Stimulated activated CD4-positive, alpha-beta T cell treated with anti-CD3 and anti-CD28 coated beads, Interleukin-2, amount 100 ng/mL, for 48 hours (primary cell): Measurements from ENCODE around the gene CIRBP.
"Not testable (repeated sequence)": the region's sequence is repeated elsewhere in the genome, so short reads cannot be mapped to it uniquely, and the experiment has no call there.

Experiments
- DNase-seq, 2 donors: peaks; one replicate each; pipeline ENCODE4 v3.0.0-alpha.2; 2020

The CIRBP gene

DNA sequence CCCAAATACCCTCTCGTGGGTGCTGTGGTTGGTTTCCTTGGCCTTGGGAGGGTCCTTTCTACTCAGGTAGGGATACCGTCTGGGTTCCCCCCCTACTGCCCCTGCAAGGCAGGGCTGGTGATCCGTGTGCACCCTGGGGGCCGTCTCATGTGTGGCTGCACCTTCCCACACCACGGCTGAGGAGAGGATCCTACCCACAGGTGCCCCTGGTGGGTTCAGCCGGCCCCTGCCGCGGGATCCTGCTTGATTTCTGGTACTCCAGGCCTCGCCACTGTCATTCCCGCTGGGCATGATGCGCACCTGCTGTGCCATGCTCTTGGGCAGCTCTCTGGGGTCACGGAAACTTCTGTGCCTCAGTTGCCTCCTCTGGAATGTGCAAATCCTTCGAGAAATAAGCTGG lies 47.3 kb downstream of the CIRBP start:
- DNase-seq: no peak

DNA sequence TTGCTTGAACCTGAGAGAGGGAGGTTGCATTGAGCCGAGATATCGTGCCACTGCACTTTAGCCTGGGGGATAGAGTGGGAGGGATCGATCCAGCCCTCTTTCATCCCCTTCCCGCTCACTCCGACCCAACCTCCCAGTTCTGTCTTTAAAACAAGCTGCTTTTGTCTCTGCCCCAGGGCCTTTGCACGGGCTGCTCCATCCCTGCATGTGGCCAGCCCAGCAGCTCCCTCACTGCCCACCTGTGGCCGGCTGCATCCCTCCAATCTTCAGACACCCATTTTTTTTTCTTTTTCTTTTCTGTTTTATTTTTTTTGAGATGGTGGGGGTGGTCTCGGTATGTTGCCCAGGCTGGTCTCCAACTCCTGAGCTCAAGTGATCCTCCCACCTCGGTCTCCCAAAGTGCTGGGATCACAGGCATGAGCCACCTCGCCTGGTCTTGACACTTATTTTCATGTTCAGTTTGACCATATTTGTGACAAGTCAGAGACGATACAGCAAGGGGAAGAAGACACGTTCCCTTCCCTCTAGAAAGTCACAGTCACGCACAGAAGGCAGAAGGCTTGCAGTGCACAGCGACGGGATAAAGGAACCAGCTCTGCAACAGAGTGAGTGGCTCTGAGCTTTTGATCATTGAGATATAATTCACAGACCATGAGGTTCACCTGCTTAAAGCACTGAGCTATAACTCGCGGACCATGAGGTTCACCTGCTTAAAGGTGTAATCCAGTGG lies 48.3 kb downstream of the CIRBP start:
- no peak for DNase-seq

DNA sequence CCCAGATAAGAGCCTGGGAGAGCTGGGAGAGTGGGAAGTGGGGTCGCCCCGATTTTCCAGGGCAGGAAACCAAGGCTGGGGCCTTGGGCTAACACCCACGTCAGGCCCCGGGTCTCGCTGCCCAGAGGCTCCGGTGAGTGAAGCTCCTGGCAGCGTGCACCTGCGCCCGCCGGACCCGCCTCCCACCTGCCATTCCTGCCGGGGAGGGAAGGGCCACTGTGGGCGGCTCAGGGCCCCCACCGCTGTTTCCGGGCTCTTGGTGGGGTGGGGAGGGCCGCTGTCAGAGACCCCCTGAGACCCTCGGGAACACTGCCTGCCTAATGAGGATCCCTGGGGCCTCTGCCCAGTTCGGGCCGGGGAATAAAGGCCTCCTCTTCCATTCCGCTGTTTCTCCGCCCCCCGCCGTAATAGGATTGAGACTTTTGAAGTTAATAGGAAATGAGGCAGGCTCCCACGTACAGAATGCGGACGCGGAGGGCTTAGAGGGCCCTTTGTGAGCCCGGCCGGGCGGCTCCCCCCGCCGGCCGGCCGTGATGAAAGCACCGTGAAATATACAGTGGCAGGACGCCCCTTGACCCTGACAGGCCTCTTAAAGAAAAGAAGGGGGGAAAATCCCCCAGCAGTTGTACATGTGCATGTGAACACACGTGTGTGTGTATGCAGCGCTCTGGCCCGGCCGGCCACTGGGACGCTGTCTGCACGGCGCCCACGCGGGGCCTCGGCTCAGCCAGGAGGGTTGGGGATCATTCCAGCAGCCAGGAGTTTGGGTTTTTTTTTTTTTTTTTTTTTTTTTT lies 49.7 kb downstream of the CIRBP start:
- DNase-seq: no peak

DNA sequence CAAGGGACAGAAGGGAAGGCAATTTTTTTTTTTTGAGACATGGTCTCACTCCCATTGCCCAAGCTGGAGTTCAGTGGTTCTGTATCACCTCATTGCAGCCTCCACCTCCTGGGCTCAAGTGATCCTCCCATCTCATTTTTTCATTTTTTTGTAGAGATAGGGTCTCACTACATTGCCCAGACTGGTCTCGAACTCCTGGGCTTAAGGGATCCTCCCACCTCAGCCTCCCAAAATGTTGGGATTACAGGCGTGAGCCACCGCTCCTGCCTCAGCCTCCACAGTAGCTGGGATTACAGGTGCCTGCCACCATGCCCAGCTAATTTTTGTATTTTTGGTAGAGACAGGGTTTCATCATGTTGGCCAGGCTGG lies 51.1 kb downstream of the CIRBP start:
- not testable (repeated sequence) for DNase-seq

DNA sequence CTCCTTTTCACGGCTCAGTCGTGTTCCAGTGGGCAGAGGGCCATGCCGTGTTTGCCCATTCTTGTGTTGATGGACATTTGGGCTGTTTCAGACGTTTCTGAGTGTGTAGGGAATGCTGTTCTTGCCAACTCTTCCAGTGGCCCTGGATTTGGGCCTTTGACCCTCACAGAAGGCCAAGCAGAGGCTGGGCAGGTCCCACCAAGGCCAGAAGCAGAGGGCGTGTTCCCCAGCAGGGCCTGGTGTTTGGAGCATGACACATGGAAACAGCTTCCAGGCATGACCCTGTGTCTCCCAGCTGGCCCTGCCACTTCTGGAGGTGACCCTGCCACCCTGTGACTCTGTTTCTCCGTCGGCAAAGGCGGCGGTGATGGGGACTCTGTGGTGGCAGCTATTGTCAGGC lies 52.4 kb downstream of the CIRBP start:
- DNase-seq: no peak

DNA sequence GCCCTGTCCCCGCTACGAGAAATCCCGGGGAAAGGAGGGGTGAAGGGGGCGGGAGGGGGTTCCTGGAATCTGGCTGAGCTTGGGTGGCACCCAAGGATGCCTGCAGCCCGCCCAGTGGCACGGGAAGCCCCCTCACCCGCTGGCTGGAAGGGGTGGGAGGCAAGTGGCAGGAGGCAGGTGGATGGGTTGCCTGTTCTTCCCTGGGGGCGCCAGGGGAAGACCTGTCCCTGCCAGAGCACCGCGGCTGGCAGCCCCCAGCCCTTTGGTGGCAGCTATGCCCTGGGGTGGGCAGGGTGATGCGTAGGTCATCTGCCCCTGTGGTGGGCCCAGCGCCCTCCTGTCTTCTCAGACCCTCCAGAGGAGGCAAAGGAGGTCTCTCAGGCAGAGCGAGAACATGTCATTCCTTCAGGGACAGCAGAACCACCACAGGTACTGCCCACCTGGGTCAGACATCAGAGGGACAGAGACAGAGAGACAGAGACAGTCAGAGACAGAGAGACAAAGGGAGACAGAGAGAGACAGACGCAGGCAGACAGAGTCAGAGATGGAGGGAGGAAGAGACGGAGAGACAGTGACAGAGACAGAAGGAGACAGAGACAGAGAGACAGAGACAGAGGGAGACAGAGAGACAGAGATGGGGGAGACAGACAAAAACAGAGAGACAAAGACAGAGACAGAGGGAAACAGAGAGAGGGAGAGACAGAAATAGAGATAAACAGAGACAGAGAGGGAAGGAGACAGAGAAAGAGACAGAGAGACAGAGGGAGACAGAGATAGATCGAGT lies 53.3 kb downstream of the CIRBP start:
- DNase-seq: no peak

DNA sequence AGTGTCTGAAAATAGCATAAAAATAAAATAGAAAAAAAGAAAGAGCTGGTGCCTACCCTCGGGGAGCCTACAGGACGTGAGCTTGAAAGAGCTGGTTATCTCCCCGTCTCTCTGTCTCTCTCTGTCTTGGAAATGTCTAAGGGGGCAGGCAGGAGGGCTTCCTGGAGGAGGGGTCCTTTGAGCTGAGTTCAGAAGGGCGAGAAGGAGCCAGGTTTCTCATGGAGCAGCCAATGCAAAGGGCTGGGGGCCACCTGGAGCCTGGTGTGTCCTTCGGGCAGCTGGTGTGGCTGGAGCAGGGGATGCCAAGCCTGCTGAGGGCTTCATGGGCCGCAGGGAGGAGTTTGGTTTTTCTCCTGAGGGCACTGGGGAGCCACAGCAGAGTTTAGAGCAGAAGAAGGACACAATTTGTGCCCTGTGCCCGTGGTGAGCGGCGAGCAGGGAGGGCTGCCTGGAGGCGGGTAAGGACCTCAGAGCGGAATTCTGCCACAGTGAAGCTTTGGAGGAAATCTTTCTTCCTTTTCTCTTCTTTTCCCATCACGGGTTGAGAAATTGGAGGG lies 55.2 kb downstream of the CIRBP start:
- DNase-seq: no peak
